ENCODE data around the gene MAL. TPM values are rescaled to one million over a fixed set of nuclear protein-coding genes. Genes with fewer than 3 reads are reported as not detected.

The MAL gene
- total RNA-seq, 2 experiments from 2014 or later: 29.5 to 30.7 TPM

GRCh38 chr2:95014126-95014708, 11.3 kb upstream of the MAL start:
- ChIA-PET POLR2A (no interaction called here), CTCF (no interaction called here)

DNA sequence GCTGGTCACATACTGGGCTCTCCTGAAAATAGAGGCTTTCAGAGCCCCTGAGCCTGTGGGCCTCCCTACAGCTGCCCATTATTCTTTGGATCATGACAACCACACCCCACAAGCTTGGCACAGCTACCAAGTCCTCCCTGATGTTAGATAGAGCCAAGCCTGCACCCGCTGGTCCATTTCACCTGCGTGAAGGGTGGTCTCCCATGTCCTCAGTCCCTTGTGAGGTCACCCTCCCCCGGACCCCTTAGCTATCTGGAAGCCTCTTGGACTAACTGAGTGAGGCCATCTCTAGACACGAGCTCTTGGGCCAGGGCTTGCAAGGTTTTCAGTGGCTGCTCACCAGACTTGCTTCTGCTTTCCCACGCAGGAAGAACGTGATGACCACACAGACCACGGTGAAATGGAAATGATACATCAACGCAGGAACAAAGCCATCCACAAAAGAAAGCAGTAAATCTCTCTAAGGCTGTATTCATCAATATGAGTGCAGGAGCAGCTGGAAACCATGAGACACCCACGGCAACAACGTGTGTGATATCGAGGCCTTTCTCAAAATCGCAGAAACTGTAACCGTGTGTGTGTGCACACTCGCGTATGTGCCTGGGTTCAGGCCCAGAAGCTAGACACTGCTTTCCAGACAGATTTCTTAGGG, 10.1 kb upstream of the MAL start:
- ChIA-PET CTCF (interaction anchor here (0.6 to 1.4 kb wide), 2 partner anchors 64 to 106 kb away, joined by 3 read pairs; no protein-coding TSS in a partner anchor), POLR2A (no interaction called here)

DNA sequence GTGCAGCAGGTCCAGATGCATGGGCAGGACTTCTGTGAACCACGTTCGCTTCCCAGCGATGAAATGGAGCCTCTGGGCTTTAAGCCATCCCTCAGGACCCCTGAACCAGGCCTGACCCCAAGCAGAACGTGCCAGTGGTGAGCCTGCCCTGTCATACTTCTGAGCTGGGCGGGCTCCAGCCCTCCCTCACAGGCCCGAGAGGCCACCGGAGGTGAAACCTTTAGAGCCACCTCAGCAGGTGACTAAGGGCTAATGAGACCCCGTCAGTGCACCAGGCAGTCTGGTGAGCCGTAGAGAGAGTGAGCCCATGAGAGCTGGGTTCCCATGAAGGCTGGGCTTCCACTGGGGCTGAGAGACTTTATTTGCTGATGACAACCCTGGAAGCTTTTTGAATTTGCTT, 8.9 kb upstream of the MAL start:
- POLR2A ChIA-PET: no interaction called here
- CTCF ChIA-PET: no interaction called here

DNA sequence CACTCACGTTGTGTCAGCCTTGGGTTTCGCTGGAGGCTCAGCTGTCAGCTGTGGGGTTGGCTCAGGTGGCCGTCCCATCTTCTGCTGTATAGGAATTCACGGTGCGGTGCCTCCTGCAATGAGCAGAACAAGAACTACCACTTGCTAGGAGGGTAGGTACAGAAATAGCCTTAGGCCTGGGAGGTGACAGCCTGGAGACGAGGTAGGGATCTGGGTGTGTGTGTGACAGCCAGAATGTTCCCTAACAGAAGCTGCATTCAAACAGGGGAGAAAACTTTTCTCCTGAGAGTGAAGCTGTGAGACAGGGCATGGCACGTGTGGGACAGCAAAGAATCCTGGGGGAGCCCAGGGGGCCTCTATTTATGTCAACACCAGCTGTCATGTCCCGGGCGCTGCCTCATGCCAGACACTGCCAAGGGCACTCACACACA, 8.4 kb upstream of the MAL start:
- ChIA-PET CTCF (no interaction called here), POLR2A (no interaction called here)

DNA sequence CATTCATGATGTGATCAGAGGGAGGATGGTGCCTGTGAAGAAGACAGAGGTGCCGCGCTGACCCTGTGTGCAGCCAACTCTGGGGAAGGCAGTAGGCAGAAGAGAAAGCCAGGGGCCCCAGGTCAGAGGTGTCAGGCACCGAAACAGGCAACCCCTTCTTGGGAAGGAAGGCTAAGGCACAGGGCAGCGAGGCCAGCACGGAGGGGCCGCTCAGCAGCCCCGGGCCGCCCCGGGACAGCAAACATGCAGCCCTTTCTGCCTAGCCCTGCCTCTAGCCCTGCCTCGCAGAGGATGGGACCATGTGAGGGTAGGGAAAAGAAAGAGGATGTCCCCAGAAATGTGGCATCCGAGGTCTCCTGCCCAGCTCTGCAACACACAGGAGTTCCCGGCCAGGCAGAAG, 7.7 kb upstream of the MAL start:
- ChIA-PET CTCF (no interaction called here), POLR2A (no interaction called here)

DNA sequence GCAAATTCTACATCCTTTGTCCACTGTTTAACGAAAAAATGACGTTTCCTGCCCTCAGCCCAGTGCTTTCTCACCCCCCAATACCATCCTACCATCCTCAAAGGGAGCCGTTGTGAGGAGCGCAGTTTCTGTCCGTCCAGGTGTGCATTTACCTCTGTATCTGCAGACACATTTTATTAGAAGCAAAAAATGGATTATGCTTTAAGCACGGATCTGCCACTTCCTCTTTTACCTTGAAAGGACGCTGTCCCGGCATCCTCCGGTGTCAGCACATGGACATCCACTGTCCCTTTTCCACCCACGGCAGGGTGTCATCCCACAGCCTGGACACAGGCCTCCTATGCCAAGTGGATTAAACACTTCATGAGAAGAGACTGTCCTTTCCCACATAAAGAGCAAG, 7.2 kb upstream of the MAL start:
- POLR2A ChIA-PET: no interaction called here
- CTCF ChIA-PET: no interaction called here

DNA sequence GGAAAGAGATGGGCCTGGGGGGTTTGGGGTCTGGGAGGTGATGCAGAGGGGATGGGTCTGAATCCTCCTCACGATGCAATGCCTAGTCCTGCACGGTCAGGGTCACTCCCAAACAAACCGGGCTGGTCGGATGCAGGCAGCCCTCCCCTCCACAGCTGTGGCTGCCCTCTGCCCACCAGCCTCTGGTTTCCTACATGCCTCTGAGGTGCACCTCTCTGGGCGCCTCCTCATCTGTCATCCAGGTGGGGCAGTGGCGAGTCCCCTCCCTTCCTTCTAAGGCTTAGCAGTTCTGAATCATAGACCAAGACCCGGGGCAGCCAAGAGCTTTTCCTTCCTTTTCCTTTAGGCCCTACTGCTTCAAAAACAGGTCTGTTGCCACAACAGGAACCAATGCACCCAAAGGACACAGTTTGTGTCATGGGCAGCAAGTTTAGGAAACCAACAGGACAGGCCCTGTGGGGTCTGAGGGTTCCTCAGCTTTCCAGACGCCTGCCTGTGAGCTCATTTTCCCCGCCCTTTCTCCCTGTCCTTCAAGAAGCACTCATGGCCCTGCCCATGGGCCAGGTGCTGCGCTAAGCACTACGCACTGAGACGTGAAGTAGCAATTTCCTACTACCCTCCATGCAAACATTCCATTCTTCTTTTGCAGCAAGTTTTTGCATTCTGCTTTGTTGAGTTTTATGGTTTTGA, 6.5 kb upstream of the MAL start:
- ChIA-PET CTCF (interaction anchor here (1.1 kb wide), 1 partner anchor 61 kb away, joined by 3 read pairs; no protein-coding TSS in a partner anchor), POLR2A (no interaction called here)

GRCh38 chr2:95019572-95019971, 5.9 kb upstream of the MAL start:
- ChIA-PET CTCF (interaction anchor here (1.1 kb wide), 1 partner anchor 60 kb away, joined by 3 read pairs; no protein-coding TSS in a partner anchor), POLR2A (no interaction called here)

DNA sequence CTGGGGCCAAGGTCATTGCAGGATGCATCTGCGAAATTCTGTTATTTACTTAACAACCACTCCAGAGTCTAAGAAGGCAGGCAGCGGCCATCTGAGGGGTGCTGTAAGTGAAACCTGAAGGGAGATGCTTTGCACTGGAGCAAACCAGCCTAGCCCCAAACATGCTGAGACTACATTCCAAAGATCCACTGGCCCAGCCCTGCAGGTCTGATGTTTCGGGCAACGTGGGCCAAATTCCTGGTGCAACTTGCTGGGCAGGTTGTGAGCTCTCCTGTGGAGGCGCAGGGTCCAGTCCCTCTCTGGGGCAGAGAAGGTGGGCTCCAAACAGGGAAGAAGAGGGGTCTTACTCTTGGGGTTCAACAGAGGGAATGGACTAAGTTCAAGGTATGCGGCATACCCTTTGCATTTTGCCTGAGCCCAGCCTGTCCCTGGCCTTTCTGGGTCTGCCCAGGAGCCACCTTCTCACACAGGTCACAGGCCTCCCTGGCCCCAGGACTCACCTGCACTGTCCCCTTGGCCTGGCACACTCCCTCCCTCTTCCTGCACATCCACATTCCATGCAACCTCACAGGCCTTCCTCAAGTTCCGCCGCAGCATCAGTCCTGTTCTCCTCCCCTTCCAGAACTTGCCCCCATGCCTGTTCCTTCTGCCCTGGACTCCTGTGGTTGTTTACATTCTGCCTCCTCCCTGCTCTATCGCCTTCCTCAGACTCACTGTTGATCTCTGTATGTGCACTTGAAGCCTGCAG, 5.1 kb upstream of the MAL start:
- CTCF ChIA-PET: no interaction called here
- POLR2A ChIA-PET: no interaction called here

- POLR2A ChIA-PET: no interaction called here
- CTCF ChIA-PET: no interaction called here
Observed at GRCh38 chr2:95021023-95021416, 4.5 kb upstream of the MAL start.

- ChIA-PET CTCF (interaction anchor here (1.0 to 5.0 kb wide), 9 partner anchors 31 to 143 kb away, joined by 3 to 92 read pairs (median 5); partner anchors contain the start of gene ZNF2), POLR2A (no interaction called here)
Observed at GRCh38 chr2:95021847-95022246, 3.7 kb upstream of the MAL start.

GRCh38 chr2:95022309-95023221, 2.9 kb upstream of the MAL start:
- ChIA-PET CTCF (interaction anchor here (0.7 to 5.0 kb wide), 16 partner anchors 10 to 143 kb away, joined by 3 to 92 read pairs (median 4); partner anchors contain the start of genes MRPS5 and ZNF2), POLR2A (no interaction called here)

GRCh38 chr2:95023222-95023597, 2.3 kb upstream of the MAL start:
- ChIA-PET CTCF (interaction anchor here (0.9 to 5.0 kb wide), 14 partner anchors 10 to 142 kb away, joined by 3 to 92 read pairs (median 4); partner anchors contain the start of genes MRPS5 and ZNF2), POLR2A (no interaction called here)

DNA sequence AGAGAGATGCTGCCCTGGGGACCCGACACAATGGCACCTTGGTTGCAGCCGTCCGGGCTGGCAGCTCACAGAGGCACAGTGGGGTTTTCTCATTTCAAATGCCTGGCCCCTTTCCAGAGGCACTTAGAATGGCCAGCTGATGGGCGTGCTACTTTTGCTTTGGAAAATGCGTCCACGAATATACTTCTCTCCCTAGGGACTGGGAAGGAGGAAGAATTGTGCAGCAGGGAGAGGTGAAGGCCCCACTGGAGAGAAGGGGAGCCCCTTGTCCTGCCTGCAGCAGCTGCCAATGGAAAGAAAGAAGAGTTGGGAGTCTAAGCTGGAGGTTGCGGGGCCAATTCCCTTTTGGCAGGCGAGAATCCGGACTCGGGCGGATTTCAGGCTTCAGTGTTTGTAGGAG, 1.1 kb upstream of the MAL start:
- ChIA-PET CTCF (interaction anchor here (2.1 to 5.0 kb wide), 3 partner anchors 18 to 53 kb away, joined by 9 to 92 read pairs (median 27); no protein-coding TSS in a partner anchor), POLR2A (interaction anchor here (0.5 kb wide), 1 partner anchor 54 kb away, joined by 3 read pairs; no protein-coding TSS in a partner anchor)

DNA sequence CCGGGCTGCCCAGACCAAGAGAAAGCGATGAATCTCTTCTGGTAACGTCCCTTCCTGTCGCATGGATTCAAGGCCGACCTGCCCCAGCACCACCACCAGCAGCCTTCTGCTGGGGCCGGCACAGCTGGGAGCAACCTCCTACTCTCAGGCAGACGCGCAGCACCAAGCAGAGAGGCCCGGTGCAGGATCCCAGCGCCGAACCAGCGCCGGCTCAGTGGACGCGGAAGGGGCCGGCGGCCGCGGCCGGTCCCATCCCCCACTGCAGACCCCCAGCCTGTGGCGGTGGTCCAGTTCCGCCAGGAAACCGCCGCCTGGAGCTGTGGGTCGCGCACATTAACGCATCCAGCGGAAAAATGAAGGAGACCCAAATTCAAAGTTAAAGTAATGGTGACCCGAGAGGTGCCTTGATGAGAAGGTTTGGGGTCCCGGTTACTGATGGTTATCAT, 525 bp upstream of the MAL start:
- CTCF ChIA-PET: interaction anchor here (1.3 to 5.0 kb wide), 5 partner anchors 9 to 52 kb away, joined by 4 to 92 read pairs (median 7); no protein-coding TSS in a partner anchor
- POLR2A ChIA-PET: interaction anchor here (0.5 kb wide), 1 partner anchor 54 kb away, joined by 3 read pairs; no protein-coding TSS in a partner anchor

- ChIA-PET POLR2A (interaction anchor here (1.0 kb wide), 1 partner anchor 15 kb away, joined by 3 read pairs; no protein-coding TSS in a partner anchor), CTCF (interaction anchor here (0.6 to 5.0 kb wide), 7 partner anchors 9 to 89 kb away, joined by 3 to 92 read pairs (median 4); no protein-coding TSS in a partner anchor)
Observed at GRCh38 chr2:95026471-95027368, 1.2 kb downstream of the MAL start.

DNA sequence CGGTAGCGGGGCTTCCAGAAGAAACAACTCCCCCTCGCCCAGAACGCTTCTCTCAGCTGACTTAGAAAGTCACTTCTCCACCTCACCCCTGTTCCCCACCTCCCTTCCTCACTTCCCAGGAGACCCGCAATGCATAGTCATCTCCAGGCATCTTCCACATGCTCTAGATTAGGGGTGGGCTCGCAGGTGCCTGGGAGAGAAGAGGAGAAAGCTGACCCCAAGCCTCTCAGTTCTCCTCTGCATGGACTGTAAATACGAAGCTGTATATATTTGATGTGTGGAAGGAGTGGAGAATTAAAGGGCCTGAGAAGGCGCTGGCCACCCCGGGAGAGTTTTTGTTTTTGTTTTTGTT, 1.8 kb downstream of the MAL start:
- ChIA-PET CTCF (interaction anchor here (0.8 to 1.6 kb wide), 3 partner anchors 49 to 88 kb away, joined by 3 to 7 read pairs (median 3); no protein-coding TSS in a partner anchor), POLR2A (no interaction called here)
